Measurements from ENCODE around the gene VSIG8. TPM values are rescaled to one million over a fixed set of nuclear protein-coding genes. Genes with fewer than 3 reads are reported as not detected.

VSIG8 gene
- total RNA-seq, 2 experiments from 2014 or later: not detected

- CTCF ChIA-PET: interaction anchor here (0.7 to 2.7 kb wide), 7 partner anchors 9 to 40 kb away, joined by 3 to 8 read pairs (median 4); no protein-coding TSS in a partner anchor
These were observed 30.9 kb downstream of the VSIG8 start for GRCh38 chr1:159831412-159832141.

DNA sequence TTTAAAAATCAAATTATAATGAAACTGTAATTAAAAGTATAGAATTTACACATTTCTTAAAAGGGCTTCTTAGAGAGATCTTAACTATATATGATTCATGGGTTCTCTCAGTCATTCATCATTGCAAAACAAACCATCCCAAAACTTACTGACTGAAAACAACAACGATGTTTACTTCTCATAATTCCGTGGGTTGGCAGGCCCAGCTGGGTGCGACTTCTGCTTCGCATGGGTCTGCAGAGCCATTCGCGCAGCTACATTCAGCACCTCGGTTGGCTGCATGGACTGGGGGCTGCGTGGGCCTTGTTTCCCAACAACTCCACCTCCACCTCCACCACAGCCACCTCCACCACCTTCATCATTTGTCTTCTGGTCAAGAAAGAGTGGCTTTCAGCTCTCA lies 31.7 kb downstream of the VSIG8 start:
- ChIA-PET CTCF (interaction anchor here (1.4 to 2.7 kb wide), 4 partner anchors 10 to 23 kb away, joined by 3 to 8 read pairs (median 6); no protein-coding TSS in a partner anchor), POLR2A (no interaction called here)
- peaks cover 5% of the 10 kb centered on the region for H3K27me3 Mint-ChIP-seq
- no peak overlapping the region for H3K4me3 Mint-ChIP-seq
- DNase-seq: no peak
- H3K4me1 Mint-ChIP-seq: peaks cover 39% of the 10 kb centered on the region
- H3K27ac Mint-ChIP-seq: peak overlapping the region; percentile 41
- peaks cover 16% of the 10 kb centered on the region for H3K9me3 Mint-ChIP-seq
- H3K36me3 Mint-ChIP-seq (ENCODE audit: low read depth): peaks cover 22% of the 10 kb centered on the region

More at GRCh38 chr1:159831412-159832141, 30.9 kb downstream of the VSIG8 start:
- Mint-ChIP-seq H3K9me3 (peaks cover 16% of the 10 kb centered on the region), H3K27ac (no peak overlapping the region), H3K4me3 (no peak overlapping the region), H3K27me3 (peaks cover 5% of the 10 kb centered on the region), H3K36me3 (ENCODE audit: low read depth) (peaks cover 22% of the 10 kb centered on the region), H3K4me1 (peaks cover 30% of the 10 kb centered on the region)
- POLR2A ChIA-PET: no interaction called here
- no peak for DNase-seq

DNA sequence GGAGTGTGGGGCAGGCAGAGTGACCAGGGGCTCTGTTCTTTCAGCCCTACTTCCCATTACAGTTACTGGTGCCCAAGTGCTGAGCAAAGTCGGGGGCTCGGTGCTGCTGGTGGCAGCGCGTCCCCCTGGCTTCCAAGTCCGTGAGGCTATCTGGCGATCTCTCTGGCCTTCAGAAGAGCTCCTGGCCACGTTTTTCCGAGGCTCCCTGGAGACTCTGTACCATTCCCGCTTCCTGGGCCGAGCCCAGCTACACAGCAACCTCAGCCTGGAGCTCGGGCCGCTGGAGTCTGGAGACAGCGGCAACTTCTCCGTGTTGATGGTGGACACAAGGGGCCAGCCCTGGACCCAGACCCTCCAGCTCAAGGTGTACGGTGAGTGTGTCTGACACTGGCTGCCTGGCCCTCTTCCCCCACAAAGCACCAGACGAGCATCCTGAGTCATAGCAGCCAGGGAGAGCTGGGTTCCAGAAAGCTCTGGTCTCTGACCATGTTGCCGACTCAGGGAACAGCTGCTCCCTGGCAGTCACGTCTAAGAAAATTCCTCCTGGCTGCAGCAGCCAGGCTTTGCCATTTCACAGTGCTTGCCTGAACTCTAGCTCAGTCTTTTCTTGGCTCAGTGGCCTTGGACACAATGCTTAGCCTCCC lies 32.5 kb downstream of the VSIG8 start:
- Mint-ChIP-seq H3K4me1 (peaks cover 46% of the 10 kb centered on the region), H3K36me3 (ENCODE audit: low read depth) (peaks cover 22% of the 10 kb centered on the region), H3K9me3 (peaks cover 16% of the 10 kb centered on the region), H3K4me3 (no peak overlapping the region), H3K27ac (no peak overlapping the region), H3K27me3 (peaks cover 8% of the 10 kb centered on the region)
- DNase-seq: no peak
- CTCF ChIA-PET: interaction anchor here (1.4 to 2.7 kb wide), 4 partner anchors 10 to 24 kb away, joined by 3 to 8 read pairs (median 6); no protein-coding TSS in a partner anchor
- POLR2A ChIA-PET: no interaction called here

DNA sequence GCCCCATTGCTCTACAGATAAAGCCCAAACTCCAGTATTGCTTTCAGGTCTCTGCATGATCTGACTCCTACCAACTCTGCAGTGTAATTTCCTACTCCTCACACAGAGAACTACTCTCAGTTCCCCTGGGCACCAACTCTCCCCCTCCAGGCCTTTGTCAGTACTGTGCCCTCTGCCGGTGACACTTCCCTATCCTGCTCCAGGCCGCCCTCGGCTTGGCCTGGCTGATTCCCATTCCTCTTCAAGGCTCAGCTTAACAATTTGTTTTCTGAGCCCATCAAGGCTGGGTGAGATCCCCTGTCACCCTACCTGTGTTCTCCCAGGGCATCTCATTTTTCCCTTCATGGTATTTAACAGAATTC lies 33.2 kb downstream of the VSIG8 start:
- peaks cover 22% of the 10 kb centered on the region for H3K36me3 Mint-ChIP-seq (ENCODE audit: low read depth)
- peaks cover 52% of the 10 kb centered on the region for H3K4me1 Mint-ChIP-seq
- peaks cover 14% of the 10 kb centered on the region for H3K27me3 Mint-ChIP-seq
- no peak overlapping the region for H3K4me3 Mint-ChIP-seq
- POLR2A ChIA-PET: no interaction called here
- H3K9me3 Mint-ChIP-seq: peaks cover 16% of the 10 kb centered on the region
- CTCF ChIA-PET: interaction anchor here (2.7 kb wide), 1 partner anchor 22 kb away, joined by 8 read pairs; no protein-coding TSS in a partner anchor
- no peak overlapping the region for H3K27ac Mint-ChIP-seq
- DNase-seq: no peak

GRCh38 chr1:159828581-159829272 lies 33.7 kb downstream of the VSIG8 start:
- Mint-ChIP-seq H3K27me3 (peaks cover 20% of the 10 kb centered on the region), H3K4me3 (no peak overlapping the region), H3K36me3 (ENCODE audit: low read depth) (peaks cover 22% of the 10 kb centered on the region), H3K4me1 (peaks cover 55% of the 10 kb centered on the region), H3K27ac (peak overlapping the region; percentile 4), H3K9me3 (peaks cover 16% of the 10 kb centered on the region)
- DNase-seq: no peak
- CTCF ChIA-PET: interaction anchor here (1.9 to 2.7 kb wide), 2 partner anchors 11 to 22 kb away, joined by 5 to 8 read pairs; no protein-coding TSS in a partner anchor
- POLR2A ChIA-PET: no interaction called here

DNA sequence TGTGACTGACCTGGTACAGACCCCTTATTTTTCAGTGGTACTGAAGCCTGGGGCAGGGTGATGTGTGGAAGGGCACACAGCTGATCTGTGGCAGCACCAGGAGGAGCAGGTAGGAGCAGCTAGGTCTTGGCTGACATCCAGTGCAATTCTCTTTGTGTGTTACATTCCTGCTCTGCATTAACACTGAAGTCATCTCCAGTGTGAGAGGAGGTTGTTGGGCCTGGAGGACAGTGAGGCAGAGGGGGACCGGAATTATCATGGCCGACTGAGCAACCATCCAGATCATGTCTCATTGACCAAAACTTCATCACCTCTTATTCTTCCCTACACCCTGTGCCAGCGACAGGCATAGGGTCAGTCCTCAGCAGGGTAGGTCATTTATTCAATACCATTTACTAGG lies 34.3 kb downstream of the VSIG8 start:
- Mint-ChIP-seq H3K4me3 (no peak overlapping the region), H3K27me3 (peaks cover 25% of the 10 kb centered on the region), H3K27ac (peak overlapping the region; percentile 31), H3K36me3 (ENCODE audit: low read depth) (peaks cover 22% of the 10 kb centered on the region), H3K4me1 (peaks cover 55% of the 10 kb centered on the region), H3K9me3 (peaks cover 16% of the 10 kb centered on the region)
- ChIA-PET POLR2A (no interaction called here), CTCF (interaction anchor here (1.2 to 2.2 kb wide), 3 partner anchors 8 to 16 kb away, joined by 3 to 7 read pairs (median 5); no protein-coding TSS in a partner anchor)
- DNase-seq: no peak

DNA sequence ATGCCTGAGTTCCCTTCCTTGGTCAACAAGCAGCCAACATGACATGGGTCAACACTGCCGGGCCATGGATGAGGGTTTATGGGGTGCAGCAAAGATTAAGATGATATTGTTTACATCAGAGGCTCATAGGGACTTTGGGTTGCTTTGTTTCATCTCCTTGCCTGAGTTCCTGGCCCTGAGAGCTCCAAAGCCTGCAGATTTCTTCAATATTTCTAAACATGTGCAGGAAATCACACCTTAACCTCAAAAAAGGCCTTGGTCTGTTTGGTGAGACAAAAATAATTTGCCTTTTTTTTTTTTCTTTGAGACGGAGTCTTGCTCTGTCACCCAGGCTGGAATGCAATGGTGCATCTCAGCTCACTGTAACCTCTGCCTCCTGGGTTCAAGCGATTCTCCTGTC lies 34.9 kb downstream of the VSIG8 start:
- H3K36me3 Mint-ChIP-seq (ENCODE audit: low read depth): peaks cover 22% of the 10 kb centered on the region
- H3K9me3 Mint-ChIP-seq: peaks cover 16% of the 10 kb centered on the region
- peaks cover 31% of the 10 kb centered on the region for H3K27me3 Mint-ChIP-seq
- H3K4me1 Mint-ChIP-seq: peaks cover 55% of the 10 kb centered on the region
- H3K27ac Mint-ChIP-seq: peak overlapping the region; percentile 75
- ChIA-PET CTCF (interaction anchor here (1.2 to 2.2 kb wide), 5 partner anchors 8 to 29 kb away, joined by 3 to 7 read pairs (median 5); no protein-coding TSS in a partner anchor), POLR2A (no interaction called here)
- no peak overlapping the region for H3K4me3 Mint-ChIP-seq
- DNase-seq: peak; percentile 20

DNA sequence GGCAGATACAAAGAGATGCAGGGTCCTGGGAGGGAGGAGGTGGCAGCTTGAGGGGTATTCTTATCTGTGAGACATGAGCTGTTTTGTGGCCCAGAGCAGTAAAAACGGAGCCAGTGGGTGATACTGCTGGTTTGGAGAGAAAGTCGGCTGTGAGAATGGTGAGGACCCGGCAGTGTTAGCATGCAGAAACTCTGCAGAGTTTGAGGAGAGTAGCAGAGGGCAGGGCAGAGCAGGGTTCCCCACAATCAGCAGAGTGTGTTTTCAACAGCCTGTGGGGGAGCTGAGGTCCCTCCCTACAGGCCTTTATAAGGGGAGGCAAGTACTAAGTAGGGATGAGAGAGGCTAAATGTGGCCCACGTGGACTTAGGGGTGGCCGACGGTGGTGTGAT lies 35.4 kb downstream of the VSIG8 start:
- Mint-ChIP-seq H3K4me3 (no peak overlapping the region), H3K27ac (peak overlapping the region; percentile 75), H3K9me3 (peaks cover 16% of the 10 kb centered on the region), H3K4me1 (peaks cover 55% of the 10 kb centered on the region), H3K27me3 (peaks cover 35% of the 10 kb centered on the region), H3K36me3 (ENCODE audit: low read depth) (peaks cover 22% of the 10 kb centered on the region)
- DNase-seq: no peak
- POLR2A ChIA-PET: no interaction called here
- CTCF ChIA-PET: interaction anchor here (1.0 to 2.2 kb wide), 6 partner anchors 9 to 28 kb away, joined by 3 to 7 read pairs (median 4); no protein-coding TSS in a partner anchor

DNA sequence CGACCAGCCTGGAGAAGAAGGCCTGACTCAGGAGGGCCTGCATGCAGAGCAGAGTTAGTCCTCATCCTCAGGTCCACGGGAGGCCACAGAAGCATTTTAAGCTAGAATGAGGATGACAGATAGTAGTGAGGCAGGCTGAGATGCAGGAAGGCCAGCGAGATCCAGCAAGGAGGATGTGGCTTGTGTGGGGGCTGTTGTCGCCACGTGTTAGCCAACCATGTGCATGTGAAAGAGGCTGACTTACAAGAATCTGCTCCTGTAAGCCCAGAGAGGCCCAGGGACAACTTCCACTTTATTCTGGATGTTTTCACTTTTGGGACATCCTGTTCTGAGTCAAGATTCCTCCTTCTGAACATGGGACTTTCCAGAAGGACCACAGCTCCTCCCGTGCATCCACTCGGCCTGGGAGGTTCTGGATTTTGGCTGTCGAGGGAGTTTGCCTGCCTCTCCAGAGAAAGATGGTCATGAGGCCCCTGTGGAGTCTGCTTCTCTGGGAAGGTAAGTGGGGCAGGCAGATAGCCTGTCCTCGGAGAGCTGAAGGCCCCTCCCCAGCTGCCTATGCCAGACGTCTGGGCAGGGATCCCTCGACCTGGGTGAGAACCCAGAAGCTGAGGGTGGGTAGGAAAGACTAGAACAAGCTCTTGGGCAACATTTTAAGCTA lies 35.9 kb downstream of the VSIG8 start, which contains the start of gene SLAMF8:
TSS of gene SLAMF8 (plus strand) at position 433 of the 661 bp plus-strand sequence. CDS start at position 459, 26 bp downstream.
- H3K4me1 Mint-ChIP-seq: peaks cover 55% of the 10 kb centered on the region
- H3K9me3 Mint-ChIP-seq: peaks cover 16% of the 10 kb centered on the region
- H3K27ac Mint-ChIP-seq: peak within 1 kb of the TSS; percentile 75
- peak; percentile 77 for DNase-seq
- ChIA-PET CTCF (interaction anchor here (0.6 to 2.2 kb wide), 6 partner anchors 9 to 914 kb away, joined by 3 to 7 read pairs (median 4); no protein-coding TSS in a partner anchor), POLR2A (no interaction called here)
- peaks cover 38% of the 10 kb centered on the region for H3K27me3 Mint-ChIP-seq
- peak within 1 kb of the TSS; percentile 14 for H3K4me3 Mint-ChIP-seq
- peaks cover 22% of the 10 kb centered on the region for H3K36me3 Mint-ChIP-seq (ENCODE audit: low read depth)

DNA sequence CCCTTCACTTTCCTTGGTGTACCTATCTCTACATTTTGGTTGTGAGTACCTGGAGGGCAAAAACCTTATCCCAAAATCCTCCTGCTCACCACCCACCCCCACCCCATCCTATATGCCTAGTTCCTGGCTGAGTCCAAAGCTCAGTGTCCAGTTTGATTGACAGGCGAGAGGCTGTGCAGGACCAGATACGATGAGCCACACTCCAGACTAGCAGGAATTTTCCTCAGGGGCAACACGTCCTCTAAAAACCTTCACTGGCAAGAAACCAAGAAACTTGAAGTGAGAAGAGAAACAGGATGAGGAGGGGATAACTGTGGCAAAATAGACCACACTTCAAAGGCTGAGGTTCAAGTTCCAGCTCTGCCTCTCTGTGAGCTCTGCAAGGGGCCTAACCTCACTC lies 36.9 kb downstream of the VSIG8 start:
- Mint-ChIP-seq H3K4me1 (peaks cover 55% of the 10 kb centered on the region), H3K9me3 (peaks cover 16% of the 10 kb centered on the region), H3K4me3 (no peak overlapping the region), H3K27me3 (peaks cover 39% of the 10 kb centered on the region), H3K36me3 (ENCODE audit: low read depth) (peaks cover 22% of the 10 kb centered on the region), H3K27ac (peak overlapping the region; percentile 75)
- DNase-seq: no peak
- ChIA-PET CTCF (interaction anchor here (0.6 to 1.2 kb wide), 4 partner anchors 12 to 890 kb away, joined by 3 to 5 read pairs (median 4); no protein-coding TSS in a partner anchor), POLR2A (no interaction called here)

GRCh38 chr1:159823406-159823805 lies 39.1 kb downstream of the VSIG8 start:
- peaks cover 12% of the 10 kb centered on the region for H3K9me3 Mint-ChIP-seq
- H3K36me3 Mint-ChIP-seq (ENCODE audit: low read depth): peaks cover 15% of the 10 kb centered on the region
- H3K4me3 Mint-ChIP-seq: no peak overlapping the region
- H3K27ac Mint-ChIP-seq: no peak overlapping the region
- DNase-seq: no peak
- peaks cover 41% of the 10 kb centered on the region for H3K27me3 Mint-ChIP-seq
- H3K4me1 Mint-ChIP-seq: peaks cover 43% of the 10 kb centered on the region
- ChIA-PET POLR2A (no interaction called here), CTCF (interaction anchor here (1.3 kb wide), 1 partner anchor 9 kb away, joined by 4 read pairs; no protein-coding TSS in a partner anchor)

All from activated CD4-positive, alpha-beta T cell treated with anti-CD3 and anti-CD28 coated beads, Interleukin-2, amount 10 ng/mL, durations not matched to agents 7 days and 5 days (primary cell).